ENCODE measurements around the gene CST8.

The CST8 gene

GRCh38 chr20:23490817-23491216 is at the start of gene CST8:
CST8 (plus strand) TSS chr20:23491117; CDS start chr20:23491668, 551 bp downstream.
- no peak for TF ChIP-seq ZNF488 (tag by site-specific recombination; IDR thresholded peaks at IDR 0.05)
- no peak for TF ChIP-seq SCRT1 (tag by site-specific recombination; IDR thresholded peaks at IDR 0.05; ENCODE audit: borderline replicate concordance)
- no peak for TF ChIP-seq ZNF560 (tag by site-specific recombination; IDR thresholded peaks at IDR 0.05; ENCODE audit: borderline replicate concordance)
- no peak for TF ChIP-seq TCF7L2 (IDR thresholded peaks at IDR 0.05; ENCODE audit: borderline replicate concordance, low read depth, low read length)
- TF ChIP-seq ZNF114 (tag by site-specific recombination; IDR thresholded peaks at IDR 0.05) = no peak
- no peak within 1 kb of the TSS for H3K4me3 ChIP-seq (ENCODE audit: low read depth, low read length)
- ChIA-PET POLR2A (no interaction called here), CTCF (no interaction called here)
- H3K36me3 ChIP-seq (ENCODE audit: control insufficient read depth in 2 of 2, insufficient read depth in 1 of 2, low read length in 2 of 2) = no peaks in the 10 kb centered on the region
- H3K27ac ChIP-seq (ENCODE audit: extremely low read depth, low read depth, low read length) = no peak within 1 kb of the TSS
- H3K4me1 ChIP-seq (ENCODE audit: control insufficient read depth, insufficient read depth, low read length) = no peaks in the 10 kb centered on the region
- no peaks in the 10 kb centered on the region for H3K9me3 ChIP-seq (ENCODE audit: control insufficient read depth, insufficient read depth, low read depth, low read length)

- Histone ChIP-seq H3K4me3 (ENCODE audit: low read depth, low read length) (no peak overlapping the region), H3K36me3 (ENCODE audit: control insufficient read depth in 2 of 2, insufficient read depth in 1 of 2, low read length in 2 of 2) (no peaks in the 10 kb centered on the region), H3K9me3 (ENCODE audit: control insufficient read depth, insufficient read depth, low read depth, low read length) (no peaks in the 10 kb centered on the region), H3K27ac (ENCODE audit: extremely low read depth, low read depth, low read length) (no peak overlapping the region), H3K4me1 (ENCODE audit: control insufficient read depth, insufficient read depth, low read length) (no peaks in the 10 kb centered on the region)
- TF ChIP-seq ZNF266 (tag by site-specific recombination; IDR thresholded peaks at IDR 0.05; ENCODE audit: low read depth) (no peak), SP7 (tag by site-specific recombination; IDR thresholded peaks at IDR 0.05) (no peak), ZNF248 (tag by site-specific recombination; IDR thresholded peaks at IDR 0.05) (no peak), PRDM10 (tag by site-specific recombination; IDR thresholded peaks at IDR 0.05) (no peak), ATF2 (tag by site-specific recombination; IDR thresholded peaks at IDR 0.05; ENCODE audit: low read depth) (no peak), GLIS1 (tag by site-specific recombination; IDR thresholded peaks at IDR 0.05) (peak; percentile 14; the same call in 1 of the 2 replicates), ZNF654 (tag by site-specific recombination; IDR thresholded peaks at IDR 0.05; ENCODE audit: low read depth) (peak; percentile 88), ZNF2 (tag by site-specific recombination; IDR thresholded peaks at IDR 0.05) (0 out of 2 replicates have a peak, but pooled peaks have one; percentile 20), CTCF (tag by site-specific recombination; IDR thresholded peaks at IDR 0.05) (peak; percentile 71), ZNF521 (tag by site-specific recombination; IDR thresholded peaks at IDR 0.05) (no peak), ZBTB21 (tag by site-specific recombination; IDR thresholded peaks at IDR 0.05) (no peak)
- ChIA-PET POLR2A (no interaction called here), CTCF (interaction anchor here (0.6 to 3.9 kb wide), 25 partner anchors 8 to 1968 kb away, joined by 3 to 84 read pairs (median 3); partner anchors contain the start of genes CST9 and NAPB)
Observed at GRCh38 chr20:23441850-23442313, 49.0 kb upstream of the CST8 start.

Data from HEK293 (cell line).